HUES48 (cell line): Measurements from ENCODE around the gene NMS.

Experiments used
- H3K27ac ChIP-seq: one replicate; pipeline ENCODE4 v1.7.0; 2013; ENCODE audit warnings: low read depth, low read length, inconsistent platforms
- H3K27me3 ChIP-seq: 2 replicates; pipeline ENCODE4 v1.6.1; 2013; ENCODE audit warnings: mild to moderate bottlenecking, low read length; ENCODE audit not compliant: control insufficient read depth, insufficient read depth
- H3K36me3 ChIP-seq: 2 replicates; pipeline ENCODE4 v1.6.1; 2013; ENCODE audit warnings: low read length; ENCODE audit not compliant: control insufficient read depth, insufficient read depth
- H3K4me1 ChIP-seq: 2 replicates; pipeline ENCODE4 v1.6.1; 2013; ENCODE audit warnings: mild to moderate bottlenecking, low read length; ENCODE audit not compliant: control insufficient read depth, insufficient read depth
- H3K4me3 ChIP-seq: 2 replicates; pipeline ENCODE4 v1.5.1; 2013; ENCODE audit warnings: mild to moderate bottlenecking, low read depth, low read length
- H3K9ac ChIP-seq: 2 replicates; pipeline ENCODE4 v1.6.1; 2013; ENCODE audit warnings: mild to moderate bottlenecking, low read depth, low read length, moderate library complexity
- H3K9me3 ChIP-seq: 2 replicates; pipeline ENCODE4 v1.6.1; 2013; ENCODE audit warnings: low read length; ENCODE audit not compliant: control insufficient read depth, insufficient read depth

Gene NMS

GRCh38 chr2:100526868-100527267 lies 56.6 kb downstream of the NMS start:
- no peaks in the 10 kb centered on the region for H3K9me3 ChIP-seq
- no peak overlapping the region for H3K27ac ChIP-seq
- H3K36me3 ChIP-seq: no peaks in the 10 kb centered on the region
- no peak overlapping the region for H3K4me3 ChIP-seq
- no peaks in the 10 kb centered on the region for H3K4me1 ChIP-seq
- no peaks in the 10 kb centered on the region for H3K27me3 ChIP-seq
- H3K9ac ChIP-seq: no peak overlapping the region

GRCh38 chr2:100527440-100528015 lies 57.2 kb downstream of the NMS start:
- Histone ChIP-seq H3K9ac (no peak overlapping the region), H3K4me1 (no peaks in the 10 kb centered on the region), H3K9me3 (no peaks in the 10 kb centered on the region), H3K36me3 (no peaks in the 10 kb centered on the region), H3K27me3 (no peaks in the 10 kb centered on the region), H3K27ac (no peak overlapping the region), H3K4me3 (no peak overlapping the region)

- H3K36me3 ChIP-seq: no peaks in the 10 kb centered on the region
- no peak overlapping the region for H3K9ac ChIP-seq
- no peak overlapping the region for H3K4me3 ChIP-seq
- H3K4me1 ChIP-seq: no peaks in the 10 kb centered on the region
- no peaks in the 10 kb centered on the region for H3K9me3 ChIP-seq
- no peak overlapping the region for H3K27ac ChIP-seq
- no peaks in the 10 kb centered on the region for H3K27me3 ChIP-seq
These were observed 58.9 kb downstream of the NMS start for GRCh38 chr2:100529176-100529575.

- Histone ChIP-seq H3K9me3 (no peaks in the 10 kb centered on the region), H3K27me3 (no peaks in the 10 kb centered on the region), H3K9ac (no peak overlapping the region), H3K4me3 (no peak overlapping the region), H3K4me1 (no peaks in the 10 kb centered on the region), H3K36me3 (no peaks in the 10 kb centered on the region), H3K27ac (no peak overlapping the region)
These were observed 59.6 kb downstream of the NMS start for GRCh38 chr2:100529900-100530299.
